Activated CD4-positive, alpha-beta T cell treated with anti-CD3 and anti-CD28 coated beads, Interleukin-2, amount 50 U/mL, for 16 hours (primary cell): ENCODE results near the gene CHAD.
"Not testable (repeated sequence)": the region's sequence is repeated elsewhere in the genome, so short reads cannot be mapped to it uniquely, and the experiment has no call there.

Experiments
- DNase-seq: peaks from one replicate; pipeline ENCODE4 v3.0.0-alpha.2; 2020

Gene CHAD

DNA sequence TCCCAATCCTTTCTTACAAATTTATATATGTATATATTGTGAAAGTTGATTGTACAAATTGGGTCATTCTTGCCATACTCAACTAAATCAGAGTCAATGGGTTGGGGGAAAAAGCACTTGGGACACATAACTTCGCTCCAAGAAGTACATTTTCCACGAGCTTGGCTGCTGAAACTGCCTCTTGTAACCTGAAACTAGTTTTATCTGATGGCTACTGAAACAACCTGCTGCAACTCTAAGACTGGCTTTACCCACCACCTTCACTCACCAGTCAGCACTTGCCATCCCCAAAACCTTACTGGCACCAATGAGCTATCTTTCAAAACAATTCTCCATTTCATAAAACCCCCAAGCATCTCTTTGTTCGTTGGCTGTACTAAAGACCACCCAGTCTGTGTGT is 25.1 kb upstream of the CHAD start:
- DNase-seq, result no peak

DNA sequence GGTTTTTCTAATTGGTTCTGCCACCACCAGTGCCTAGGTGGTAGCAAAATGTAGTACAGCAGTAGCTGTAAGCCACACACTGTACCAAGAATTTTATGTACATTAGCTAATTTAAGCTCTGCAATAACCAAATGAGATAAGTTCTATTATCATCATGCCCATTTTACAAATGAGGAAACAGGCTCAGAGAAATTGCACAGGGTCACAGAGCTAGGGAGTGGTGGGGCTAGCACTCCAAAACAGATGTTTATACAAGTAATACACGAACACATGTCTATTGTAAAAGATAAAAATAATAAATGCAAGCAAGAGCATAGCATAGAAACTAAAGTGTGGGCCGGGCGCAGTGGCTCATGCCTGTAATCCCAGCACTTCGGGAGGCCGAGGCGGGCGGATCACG is 23.5 kb upstream of the CHAD start:
- DNase-seq, result no peak

DNA sequence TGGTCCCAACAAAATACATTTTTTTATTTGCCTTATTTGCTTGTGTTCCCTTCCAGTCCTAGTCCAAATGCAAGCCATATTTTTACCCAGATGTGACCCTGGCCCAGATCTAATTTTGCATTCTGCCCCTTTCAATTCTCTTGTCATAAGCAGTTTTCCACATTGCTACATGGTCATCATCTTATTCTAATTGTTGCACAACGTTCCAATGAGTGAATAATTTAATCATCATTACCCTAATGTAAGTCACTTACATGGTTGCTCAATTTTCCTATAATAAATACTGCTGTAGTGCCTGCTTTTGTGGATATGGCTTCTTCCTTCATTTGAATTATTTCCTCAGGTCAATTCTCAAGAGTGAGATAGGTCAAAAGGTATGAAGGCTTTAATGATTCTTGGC is 22.8 kb upstream of the CHAD start:
- no peak for DNase-seq

DNA sequence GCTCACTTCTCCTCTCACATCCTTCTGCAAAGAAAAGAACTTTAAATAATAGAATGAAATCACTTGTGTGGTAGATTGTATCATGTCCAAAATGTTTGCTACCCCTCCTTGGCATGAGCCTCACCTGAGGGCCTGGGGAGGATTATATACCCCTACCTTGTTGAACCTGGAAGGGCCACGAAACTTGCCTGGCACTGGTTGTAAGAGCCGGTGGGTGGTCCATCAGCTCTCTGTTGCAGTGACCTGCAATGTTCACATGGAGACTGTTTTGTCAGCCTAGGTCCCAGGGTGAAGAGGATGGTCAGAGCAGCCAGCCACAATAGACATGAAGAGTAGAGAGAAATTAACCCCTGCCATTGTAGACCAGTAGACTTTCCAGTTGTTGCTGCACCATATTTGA is 20.2 kb upstream of the CHAD start:
- DNase-seq, result no peak

DNA sequence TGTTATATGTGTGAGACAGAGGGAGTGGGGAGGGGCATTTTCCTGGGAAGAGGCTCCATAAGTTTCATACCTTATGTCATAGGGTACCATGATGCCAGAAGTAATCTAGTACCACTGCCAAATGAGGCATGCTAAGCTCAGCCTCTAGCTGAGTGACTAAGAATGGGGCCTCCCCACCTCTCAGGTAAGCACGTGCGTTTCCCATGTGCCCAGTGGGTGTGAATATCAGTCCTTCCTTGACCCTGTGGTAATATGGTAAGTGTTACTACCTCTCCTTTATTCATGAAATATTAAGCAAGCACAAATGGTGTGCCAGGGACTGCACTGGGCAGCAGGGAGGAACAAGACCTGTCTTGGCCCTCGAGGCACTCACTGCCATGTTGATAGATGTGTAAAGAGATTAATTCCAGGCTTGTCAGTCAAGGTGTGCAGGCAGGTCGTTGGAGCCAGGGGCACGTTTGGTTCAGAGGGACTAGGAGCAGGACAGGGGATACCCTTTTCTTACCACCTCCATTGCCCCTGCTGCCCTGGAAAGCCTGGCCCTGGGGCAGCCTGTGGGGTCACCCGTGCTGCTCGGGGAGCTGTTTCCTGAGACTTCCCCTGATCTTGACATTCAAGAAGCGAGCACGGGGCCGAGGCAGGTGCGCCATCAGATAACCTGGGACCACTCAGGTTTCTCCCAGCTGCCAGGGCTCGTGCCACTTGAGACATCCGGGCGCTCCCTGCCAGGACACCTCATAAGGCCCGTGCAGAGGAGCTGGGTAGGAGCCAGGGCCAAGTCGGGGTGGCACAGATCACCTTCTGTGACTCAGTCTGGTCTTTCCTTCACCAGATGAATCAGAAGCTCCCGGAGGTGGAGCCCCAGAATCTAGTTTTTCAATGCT is 18.8 kb upstream of the CHAD start:
- DNase-seq, result no peak

DNA sequence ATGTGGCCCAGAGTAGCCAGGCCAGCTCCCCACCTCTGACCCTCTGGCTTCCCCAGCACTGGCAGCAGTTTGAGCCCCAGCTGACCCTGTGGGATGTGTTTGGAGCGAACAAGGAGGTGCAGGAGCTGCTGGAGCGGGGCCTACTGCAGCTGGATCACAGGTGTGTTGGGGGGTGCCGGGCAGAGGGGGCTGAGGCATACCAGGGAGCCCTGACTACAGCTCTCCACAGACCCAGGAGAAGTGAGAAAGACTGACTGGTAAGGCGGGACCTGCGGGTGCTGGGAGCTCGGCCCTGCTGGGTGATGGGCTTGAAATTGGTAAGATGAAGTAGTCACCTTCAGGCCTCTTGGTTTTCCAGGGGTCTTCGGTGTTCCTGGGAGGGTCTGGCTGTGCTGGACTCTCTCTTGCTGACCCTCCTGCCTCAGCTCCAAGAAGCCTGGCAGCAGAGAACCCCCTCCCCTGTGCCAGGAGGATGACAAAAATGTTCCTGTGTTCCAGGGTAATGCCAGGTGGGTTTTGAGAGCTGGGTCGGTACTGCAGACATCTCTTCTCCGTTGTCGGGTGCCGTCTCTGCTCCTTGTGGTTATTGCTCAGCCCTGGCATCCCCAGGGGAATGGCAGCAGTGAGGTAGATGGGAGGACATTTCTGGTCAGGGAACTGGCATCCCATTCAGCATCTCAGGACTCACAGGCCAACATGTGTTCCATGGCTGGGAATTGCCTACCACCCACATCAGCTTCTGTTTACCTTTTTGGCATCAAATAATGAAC is 15.9 kb upstream of the CHAD start:
- DNase-seq, result no peak

DNA sequence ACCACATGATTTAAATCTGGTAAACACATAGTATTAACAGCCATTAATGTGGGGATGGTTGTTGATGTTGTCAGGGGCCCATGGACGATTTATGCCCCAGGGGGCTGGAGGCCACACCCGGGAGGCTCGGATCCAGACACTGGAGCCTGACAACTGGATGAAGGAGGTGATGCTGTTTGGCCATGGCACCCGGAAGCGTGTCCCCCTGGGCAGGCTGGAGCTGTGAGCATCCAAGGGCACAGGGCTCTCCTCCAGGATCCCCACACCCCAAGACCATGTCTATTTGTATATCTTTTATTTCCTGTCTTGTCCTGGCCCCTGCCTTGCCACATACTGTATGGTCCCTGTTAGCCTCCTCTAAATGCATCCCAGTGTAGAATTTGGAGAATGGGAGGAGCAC is 14.6 kb upstream of the CHAD start:
- no peak for DNase-seq

DNA sequence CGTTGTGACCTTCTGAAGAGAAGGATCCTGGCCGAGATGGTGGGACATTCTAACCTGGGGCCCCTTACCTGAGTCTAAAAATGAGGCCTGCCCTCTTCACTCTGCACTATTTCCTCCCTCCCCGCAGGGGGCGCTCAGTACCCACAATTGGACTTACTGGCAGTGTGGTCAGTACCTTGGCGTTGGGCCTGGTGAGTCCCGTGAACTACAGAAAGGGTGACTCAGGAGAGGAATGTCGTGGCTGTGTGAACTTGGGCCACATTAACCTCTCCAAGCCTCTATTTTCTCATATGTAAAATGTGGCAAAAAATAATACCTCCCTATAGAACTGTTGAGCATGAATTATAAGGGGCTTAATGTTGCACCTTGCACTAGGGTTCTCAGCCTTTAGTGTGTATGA is 13.8 kb upstream of the CHAD start:
- DNase-seq, result peak; percentile 84

DNA sequence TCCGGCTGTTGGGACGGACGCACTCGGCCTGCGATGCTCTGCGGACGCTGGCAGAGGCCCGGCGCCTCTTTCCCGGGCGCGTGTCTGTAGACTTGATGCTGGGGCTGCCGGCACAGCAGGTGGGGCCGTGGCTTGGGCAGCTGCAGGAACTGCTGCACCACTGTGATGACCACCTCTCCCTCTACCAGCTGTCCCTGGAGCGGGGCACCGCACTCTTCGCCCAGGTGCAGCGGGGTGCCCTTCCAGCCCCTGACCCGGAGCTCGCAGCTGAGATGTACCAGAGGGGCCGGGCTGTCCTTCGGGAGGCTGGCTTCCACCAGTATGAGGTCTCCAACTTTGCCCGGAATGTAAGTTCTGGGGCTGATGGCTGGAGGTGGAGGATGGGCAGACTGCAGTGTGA is 13.4 kb upstream of the CHAD start:
- no peak for DNase-seq

DNA sequence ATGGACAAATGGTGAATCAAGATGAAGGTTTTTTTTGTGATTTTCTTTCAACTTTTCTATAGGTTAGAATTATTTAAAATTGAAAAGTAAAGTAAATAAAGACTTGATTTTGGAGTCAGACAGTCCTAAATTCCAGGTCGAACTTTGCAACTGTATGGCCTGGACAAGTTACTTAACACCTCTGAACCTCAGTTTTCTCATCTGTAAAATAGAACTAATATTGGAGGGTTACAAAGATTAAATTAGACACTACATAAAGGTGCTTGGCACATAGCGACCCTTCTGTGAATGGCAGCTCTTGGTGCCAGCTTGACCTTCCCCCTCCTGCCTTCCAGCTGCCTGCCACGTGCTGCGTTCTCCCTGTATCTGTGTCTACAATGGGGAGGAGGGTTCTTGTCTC is 13.0 kb upstream of the CHAD start:
- no peak for DNase-seq

DNA sequence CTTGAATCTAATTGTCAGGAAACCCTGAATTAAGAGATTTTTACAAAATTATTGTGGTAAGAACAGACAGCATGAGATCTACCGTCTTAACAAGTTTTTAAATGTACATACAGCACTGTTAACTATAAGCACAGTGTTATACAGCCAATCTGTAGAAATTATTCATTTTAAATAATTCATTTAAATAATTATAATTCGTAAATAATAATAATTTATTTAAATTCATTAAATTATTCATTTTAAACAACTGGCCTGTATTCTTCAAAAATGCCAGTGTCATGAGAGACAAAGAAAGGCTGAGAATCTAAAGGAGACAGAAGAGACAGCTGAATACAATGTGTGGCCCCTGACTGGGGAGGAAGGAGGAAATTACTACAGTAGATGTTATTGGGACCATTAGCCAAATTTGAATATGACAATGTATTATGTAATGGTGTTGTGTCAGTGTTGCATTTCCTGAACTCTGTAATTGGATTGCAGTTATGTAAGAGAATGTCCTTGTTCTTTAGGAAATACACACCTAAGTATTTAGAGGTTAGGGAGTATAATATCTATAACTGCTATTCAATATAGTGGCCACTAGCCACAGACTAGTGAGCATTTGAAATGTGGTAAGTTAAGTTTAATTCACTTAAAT is 12.3 kb upstream of the CHAD start:
- no peak for DNase-seq

DNA sequence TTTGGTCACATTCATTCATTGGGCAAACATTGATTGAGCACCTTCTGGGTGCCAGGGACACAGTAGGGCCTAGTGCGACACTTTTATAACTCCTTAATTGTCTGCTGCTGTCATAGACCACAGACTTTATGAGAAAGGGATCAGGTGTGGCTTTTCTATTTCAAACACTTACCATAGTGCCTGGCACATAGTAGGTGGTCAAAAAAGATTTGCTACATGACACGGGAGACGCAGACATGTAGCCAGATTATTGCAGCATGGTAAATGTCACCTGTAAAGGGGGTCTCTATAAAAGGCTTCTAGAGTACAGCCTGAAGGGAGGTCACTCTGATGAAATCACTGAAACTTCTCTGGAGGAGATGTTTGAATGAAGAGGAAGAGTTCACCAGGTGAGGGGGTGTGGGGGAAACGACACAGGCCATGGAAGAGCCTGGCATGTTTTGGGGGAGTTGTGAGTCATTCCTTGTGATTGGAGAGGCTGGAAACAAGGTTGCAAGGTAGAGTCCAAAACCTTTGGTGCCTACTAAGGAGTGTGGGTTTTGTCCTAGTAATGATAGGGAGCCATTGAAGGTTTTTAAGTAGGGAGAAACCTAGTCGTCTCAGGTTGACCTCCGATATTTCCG is 11.6 kb upstream of the CHAD start:
- no peak for DNase-seq

DNA sequence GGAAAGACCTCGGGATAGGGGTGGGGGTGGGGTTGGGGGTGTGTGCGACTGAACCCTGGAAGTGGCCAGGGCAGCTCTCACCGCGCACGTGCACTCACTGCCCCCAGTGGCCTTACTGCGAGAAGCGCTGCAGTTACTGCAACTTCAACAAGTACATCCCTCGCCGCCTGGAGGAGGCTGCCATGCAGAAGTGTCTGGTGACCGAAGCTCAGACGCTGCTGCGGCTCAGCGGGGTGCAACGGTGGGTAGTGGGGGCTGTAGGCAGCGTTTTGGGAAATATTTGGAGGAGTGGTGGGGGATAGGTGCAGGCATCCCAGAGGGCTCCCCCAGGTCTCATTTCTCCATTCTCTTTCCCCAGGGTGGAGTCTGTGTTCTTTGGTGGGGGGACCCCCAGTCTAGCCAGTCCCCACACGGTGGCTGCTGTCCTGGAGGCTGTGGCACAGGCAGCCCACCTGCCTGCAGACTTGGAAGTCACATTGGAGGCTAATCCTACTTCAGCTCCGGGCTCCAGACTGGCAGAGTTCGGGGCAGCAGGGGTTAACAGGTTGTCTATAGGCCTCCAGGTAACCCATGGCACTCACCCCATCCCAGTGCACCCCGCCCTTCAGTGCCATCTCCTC is 11.0 kb upstream of the CHAD start:
- DNase-seq, result peak; percentile 81

DNA sequence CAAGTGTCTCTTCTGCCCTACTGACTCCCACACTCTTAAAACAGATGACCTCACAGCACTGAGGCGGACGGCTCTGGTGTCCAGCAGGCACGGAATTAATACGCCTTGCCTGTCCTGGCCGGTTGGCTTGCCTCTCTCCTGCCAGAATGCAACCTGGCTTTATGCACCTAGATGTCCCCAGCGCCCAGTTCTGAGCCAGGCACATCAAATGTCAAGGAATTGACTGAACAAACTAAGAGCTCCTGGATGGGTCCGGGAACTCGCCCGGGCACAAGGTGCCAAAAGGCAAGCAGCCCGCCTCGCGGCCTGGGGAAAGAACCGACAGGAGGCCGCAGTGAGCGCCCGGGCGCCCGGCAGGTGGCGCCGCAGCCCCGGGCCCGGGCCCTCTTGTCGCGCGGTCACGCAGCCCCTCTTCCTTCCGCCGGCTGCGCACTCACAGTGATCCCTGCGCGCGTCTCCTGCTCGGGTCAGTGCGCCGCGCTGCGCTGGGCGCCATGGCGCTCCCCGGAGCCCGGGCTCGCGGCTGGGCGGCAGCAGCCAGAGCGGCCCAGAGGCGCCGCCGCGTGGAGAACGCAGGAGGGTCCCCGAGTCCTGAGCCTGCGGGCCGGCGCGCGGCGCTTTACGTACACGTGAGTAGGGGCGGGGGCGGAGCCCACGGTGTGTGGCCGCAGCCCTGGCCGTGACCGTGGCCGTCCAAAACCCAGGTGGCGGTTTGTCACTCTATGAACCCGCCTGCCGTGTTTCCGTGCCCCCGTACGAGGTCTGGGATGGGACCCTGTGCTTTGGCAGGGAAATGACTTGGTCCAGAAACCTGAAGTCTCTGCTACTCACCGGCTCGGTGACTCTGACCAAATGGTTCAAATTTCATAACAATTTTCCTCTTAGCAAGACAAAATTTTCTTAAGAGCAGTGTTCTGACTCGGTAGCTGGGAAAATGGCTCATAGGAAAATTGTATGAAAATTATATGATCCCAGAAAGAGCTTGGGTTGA is 10.0 kb upstream of the CHAD start, which contains the start of gene RSAD1:
RSAD1 (plus strand) TSS at position 470 of the 991 bp plus-strand sequence; CDS start at position 495, 25 bp downstream.
- peak; percentile 90 for DNase-seq

DNA sequence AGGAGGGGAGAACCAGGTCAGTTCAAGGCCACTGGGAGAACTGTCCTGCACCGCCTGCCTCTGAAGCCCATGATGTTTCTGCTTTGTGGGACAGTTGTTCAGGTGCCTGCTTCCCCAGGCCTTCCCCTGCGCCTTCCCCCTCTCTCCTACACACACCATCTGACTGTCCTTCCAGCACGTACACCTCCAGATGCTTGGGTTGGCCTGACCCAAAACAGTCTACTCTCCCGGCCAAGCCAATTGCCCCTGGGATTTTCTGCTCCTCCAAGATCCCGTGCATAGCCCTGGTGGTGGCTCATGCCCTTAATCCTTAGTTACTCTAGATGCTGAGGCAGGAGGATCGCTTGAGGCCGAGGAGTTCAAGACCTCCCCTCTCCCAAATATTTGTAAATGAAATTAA is 9.3 kb upstream of the CHAD start:
- no peak for DNase-seq

DNA sequence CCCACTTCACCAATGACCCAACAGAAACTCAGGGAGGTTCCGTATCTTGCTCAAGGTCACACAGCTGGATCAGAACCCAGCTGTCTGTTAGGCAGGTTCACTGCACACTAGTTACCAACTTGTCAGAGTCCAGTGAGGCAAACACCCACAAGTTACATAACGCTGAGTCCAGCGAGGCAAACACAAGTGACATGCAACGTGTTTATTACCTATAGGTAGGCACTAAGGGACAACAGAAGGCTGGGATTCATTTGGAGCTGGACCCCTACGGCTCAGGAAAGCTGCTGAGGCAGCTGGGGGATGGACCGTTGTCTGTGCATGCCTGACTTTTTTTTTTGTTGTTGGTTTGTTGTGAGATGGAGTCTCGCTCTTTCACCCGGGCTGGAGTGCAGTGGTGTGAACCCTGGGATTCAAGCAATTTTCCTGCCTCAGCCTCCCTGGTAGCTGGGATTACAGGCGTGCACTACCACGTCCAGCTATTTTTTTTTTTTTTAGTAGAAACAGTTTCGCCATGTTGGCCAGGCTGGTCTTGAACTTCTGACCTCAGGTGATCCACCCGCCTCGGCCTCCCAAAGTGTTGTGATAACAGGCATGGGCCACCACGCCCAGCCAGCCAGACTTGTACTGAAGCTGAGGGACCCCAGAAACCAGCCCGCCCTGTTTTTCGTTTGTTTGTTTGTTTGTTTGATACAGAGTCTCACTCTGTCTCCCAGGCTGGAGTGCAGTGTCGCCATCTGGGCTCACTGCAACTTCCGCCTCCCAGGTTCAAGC is 8.1 kb upstream of the CHAD start:
- DNase-seq, result no peak

DNA sequence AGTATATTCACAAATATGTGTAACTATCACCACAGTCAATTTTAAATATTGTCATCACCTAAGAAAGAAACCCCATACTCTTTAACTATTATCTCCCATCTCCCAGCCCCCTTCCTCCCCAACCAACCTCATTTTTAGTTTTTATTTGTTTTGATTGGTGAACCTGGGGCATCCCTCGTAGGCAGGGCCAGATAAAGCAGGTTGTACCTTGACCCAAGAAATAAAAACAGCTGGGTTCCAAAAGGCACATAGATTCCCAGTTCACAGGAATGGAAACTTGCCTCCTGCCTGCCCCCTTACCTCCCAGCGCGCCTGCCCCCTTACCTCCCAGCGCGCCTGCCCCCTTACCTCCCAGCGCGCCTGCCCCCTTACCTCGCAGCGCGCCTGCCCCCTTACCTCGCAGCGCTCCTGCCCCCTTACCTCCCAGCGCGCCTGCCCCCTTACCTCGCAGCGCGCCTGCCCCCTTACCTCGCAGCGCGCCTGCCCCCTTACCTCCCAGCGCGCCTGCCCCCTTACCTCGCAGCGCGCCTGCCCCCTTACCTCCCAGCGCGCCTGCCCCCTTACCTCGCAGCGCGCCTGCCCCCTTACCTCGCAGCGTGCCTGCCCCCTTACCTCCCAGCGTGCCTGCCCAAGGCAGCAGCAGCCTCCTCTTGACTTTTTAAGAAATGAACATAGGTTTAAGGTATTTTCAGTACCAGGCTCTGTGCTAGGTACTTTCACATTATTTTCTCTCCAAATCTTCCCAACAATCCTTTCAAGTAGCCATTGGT is 7.3 kb upstream of the CHAD start:
- DNase-seq, result not testable (repeated sequence)

DNA sequence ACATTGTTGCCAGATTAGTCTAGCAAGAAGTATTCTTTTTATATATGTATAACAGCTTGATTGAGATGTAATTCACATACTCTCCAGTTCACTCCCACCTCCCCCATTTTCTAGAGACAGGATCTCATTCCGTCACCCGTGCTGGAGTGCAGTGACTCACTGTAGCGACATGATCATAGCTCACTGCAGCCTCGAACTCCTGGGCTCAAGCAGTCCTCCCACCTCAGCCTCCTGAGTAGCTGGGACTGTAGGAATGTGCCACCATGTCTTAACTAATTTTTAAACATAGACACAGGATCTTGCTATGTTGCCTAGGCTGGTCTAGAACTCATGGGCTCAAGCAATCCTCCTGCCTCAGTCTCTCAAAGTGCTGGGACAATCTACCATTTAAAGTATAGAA is 6.7 kb upstream of the CHAD start:
- DNase-seq, result no peak

DNA sequence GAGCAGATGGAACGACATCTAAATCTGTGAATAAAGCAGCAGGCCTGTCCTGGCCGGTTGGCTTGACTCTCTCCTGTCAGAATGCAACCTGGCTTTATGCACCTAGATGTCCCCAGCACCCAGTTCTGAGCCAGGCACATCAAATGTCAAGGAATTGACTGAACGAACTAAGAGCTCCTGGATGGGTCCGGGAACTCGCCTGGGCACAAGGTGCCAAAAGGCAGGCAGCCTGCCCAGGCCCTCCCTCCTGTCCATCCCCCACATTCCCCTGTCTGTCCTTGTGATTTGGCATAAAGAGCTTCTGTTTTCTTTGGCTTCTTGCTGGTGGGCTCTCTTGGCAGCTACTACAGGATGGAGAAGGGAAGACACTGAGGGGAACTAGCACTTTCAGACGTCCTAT is 5.8 kb upstream of the CHAD start:
- no peak for DNase-seq

DNA sequence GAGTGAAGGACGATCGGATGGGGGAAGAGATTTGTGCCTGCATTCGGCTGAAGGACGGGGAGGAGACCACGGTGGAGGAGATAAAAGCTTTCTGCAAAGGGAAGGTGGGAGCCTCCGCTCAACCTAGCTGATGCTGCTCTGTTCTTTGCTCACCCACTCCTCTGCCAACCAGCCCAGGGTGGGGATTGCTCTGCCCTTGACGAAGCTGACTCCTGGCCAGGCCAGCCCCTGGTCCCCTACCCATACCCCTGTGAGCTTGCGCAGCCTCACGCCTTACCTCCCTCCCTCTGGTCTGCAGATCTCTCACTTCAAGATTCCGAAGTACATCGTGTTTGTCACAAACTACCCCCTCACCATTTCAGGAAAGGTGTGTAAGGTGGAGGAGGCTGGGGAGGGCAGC is 5.2 kb upstream of the CHAD start:
- DNase-seq, result no peak
